Stimulated activated CD8-positive, alpha-beta memory T cell treated with anti-CD3 and anti-CD28 coated beads, Interleukin-12 subunit alpha, Interleukin-12 subunit beta, amount 100 ng/mL, for 24 hours (primary cell): ENCODE measurements around the gene NTM.

Source experiments
- DNase-seq: peaks from one replicate; pipeline ENCODE4 v3.0.0-alpha.2; 2020; ENCODE audit errors: extremely low read depth

NTM gene

GRCh38 chr11:132211479-132211878 is 841.1 kb downstream of the NTM start:
- DNase-seq: no peak

DNA sequence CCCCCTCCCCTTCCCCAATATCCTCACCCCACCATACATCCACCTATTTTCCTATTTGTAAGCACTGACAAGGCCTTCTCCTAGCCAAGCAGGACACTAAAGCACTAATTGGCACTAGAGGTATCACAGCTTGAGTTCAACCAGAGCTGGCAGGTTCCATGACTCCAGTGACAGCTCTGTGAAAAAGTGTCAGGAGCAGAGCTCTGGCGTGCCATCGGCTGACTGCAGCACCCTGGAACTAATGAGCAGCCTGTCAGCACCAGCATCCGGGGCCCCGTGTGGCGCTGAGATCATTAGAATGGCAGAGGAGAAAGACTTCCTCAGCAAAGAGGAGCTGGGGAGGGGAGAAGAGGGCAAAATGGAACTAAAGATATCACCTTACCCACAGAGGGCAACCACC is 847.4 kb downstream of the NTM start:
- no peak for DNase-seq

- no peak for DNase-seq
Measured at GRCh38 chr11:132220474-132220873, 850.1 kb downstream of the NTM start.

GRCh38 chr11:132222345-132222744 is 851.9 kb downstream of the NTM start:
- DNase-seq: no peak

GRCh38 chr11:132226522-132226921 is 856.1 kb downstream of the NTM start:
- DNase-seq: no peak

- DNase-seq: no peak
Measured at GRCh38 chr11:132228746-132229325, 858.4 kb downstream of the NTM start.

DNA sequence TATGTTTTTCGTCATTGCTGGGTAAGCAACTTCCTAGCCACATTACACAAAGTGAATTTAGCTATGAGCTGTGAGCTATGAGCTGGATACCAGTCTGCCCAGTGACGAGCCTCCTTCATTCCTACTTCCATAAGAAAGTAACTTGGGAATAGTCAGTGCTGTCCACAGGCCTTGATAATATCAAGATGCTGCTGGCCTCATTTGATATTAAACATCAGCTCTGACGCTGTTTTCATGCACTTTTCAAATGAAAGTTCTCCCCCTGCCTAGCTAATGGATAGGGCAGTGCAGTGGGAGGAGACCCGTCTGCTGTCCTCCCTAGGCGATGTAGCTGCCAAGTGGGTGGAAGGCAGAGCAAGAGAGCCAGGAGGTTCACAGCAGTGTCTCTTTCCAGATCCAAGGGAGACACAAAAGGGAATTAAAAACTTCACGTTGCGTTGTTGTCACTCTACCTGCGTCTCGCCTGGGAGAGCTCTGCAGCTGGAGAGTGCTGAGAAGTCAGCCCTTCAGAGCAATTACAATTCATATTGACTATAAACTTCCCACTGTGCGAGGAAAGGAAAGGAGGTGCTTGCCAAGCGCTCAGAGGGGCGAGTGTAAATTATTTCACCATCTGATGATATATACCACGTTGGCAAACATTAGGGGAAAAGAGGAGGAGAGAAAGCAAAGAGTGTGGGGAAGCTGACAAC is 861.4 kb downstream of the NTM start:
- no peak for DNase-seq

- no peak for DNase-seq
Measured at GRCh38 chr11:132234878-132235277, 864.5 kb downstream of the NTM start.

GRCh38 chr11:132237781-132238180 is 867.4 kb downstream of the NTM start:
- no peak for DNase-seq

DNA sequence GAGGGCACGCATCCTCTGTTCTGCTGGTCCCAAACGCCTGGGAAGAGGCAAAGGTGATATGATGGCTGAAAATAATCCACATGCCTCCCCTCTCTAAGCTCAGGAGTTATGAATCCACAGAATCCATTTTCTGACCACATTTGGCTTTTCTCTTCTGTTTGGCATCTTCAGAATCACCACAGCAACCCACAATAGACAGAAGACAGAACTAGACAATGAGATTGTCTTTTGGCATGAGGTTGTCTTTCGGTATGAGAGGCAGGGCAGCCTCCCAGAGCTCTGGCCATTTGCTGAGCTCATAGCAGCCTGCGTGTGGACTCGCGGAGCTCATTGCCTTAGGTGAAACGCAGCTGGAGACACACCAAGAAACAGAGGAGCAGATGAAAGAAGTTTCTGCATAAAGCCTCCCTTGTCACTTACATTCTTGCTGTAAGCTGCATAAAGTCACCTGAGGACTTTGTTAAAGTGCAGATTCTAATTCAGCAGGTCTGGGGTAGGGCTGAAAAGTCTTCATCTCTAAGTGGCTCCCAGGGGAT is 868.0 kb downstream of the NTM start:
- no peak for DNase-seq

- DNase-seq: no peak
Measured at GRCh38 chr11:132240374-132240773, 870.0 kb downstream of the NTM start.

DNA sequence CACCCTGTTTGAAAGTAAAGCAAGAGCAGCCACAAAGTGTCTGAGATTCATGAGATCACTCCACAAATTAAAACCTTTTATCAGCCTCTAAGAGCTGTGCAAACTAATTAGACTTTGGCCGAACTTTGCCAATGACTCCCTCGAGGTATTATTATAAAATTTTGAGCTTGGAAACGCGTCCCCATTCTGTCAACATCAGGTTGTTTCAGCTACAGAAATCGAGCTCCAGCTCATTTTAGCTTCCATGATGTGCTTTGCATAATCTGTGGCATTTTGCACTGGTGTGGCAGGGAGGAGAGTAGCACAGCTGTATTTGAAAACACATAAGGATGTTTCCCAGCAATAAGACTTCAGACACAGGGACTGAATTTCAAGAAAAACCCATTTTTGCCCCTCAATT is 872.2 kb downstream of the NTM start:
- no peak for DNase-seq

DNA sequence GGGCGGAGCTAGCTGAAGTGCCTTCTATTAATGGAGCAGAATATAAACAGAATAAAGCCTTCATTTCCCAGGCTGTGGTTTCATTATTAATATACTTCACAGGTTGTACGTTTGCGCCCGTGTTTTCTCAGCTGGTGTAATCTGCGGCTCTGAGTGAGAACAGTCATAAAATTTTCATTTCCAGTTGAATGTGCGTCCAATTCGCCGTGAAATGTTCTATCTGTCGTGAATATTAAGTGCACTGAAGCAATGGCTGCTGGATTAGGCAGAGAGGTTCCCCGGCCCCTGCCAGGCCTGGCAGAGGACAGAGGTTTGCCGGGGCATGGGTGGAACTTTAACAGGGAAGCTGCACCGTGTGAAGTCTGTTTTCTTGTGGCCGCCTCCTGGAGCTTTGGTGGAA is 874.4 kb downstream of the NTM start:
- DNase-seq: no peak

DNA sequence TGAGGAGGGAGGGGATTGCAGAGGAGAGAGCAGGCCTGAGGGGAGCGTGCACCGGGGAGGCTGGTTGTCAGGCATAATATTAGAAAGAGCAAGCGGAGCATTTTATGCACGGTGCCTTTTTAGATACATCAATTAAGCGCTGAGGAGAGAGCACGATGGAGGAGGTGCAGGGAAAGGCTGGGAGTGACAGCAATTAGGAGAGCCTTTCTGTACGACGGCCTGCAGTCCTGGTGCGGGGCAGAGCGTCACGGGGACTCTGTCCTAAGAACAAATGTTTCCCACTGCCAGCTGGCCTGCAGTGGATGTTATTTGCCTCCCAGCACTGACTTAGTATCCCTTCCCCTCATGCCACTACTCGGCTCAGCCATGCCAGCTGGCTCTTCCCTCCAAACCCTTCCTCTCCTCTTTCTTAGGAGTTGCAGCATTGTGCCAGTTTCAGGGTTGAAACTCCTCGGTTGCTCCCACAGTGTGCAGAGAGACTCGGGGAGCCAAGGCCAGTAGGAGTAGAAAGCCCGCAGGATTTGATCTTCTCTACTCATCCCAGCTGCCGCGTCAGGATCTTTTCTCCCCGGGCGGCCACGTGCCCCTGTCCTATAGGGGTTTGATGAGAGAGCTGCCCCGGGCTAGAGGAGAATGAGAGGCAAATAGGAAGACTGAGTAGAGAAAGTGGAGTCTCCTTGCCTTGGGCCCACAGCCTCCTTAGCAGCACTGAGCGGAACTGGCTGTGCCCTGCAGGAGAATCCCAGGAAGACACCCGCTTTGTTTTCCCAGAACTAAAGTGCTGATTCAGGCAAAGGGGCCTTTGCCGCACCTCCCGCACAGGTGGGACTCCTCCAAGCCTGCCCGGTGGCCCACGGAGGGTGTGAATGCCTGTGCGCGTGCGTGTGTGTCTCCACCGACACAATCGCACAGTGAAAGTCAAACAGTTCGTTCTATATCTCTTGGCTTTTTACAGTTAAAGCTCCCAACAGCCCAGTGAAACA is 875.3 kb downstream of the NTM start:
- no peak for DNase-seq

GRCh38 chr11:132248580-132248979 is 878.2 kb downstream of the NTM start:
- DNase-seq: no peak

- no peak for DNase-seq
Measured at GRCh38 chr11:132249256-132249655, 878.8 kb downstream of the NTM start.

DNA sequence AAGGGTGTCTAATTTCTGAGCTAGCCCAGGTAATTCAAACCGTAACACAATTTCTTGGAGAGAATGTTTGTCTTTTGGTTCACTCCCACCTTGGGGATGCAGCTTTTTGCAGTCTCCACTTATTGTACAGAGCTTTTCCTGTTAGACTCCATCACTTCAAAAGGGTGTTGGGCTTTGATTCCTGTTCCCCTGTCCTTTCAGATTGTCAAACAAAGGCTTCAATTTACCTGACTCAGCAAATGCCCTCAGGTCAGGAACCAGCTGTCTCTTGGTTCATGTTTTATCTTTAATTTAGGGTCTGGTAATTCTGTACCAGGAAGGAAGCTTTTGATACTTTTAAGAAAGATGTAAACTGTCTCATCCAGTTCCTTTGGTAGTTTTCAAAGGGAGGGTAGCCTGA is 880.6 kb downstream of the NTM start:
- no peak for DNase-seq

DNA sequence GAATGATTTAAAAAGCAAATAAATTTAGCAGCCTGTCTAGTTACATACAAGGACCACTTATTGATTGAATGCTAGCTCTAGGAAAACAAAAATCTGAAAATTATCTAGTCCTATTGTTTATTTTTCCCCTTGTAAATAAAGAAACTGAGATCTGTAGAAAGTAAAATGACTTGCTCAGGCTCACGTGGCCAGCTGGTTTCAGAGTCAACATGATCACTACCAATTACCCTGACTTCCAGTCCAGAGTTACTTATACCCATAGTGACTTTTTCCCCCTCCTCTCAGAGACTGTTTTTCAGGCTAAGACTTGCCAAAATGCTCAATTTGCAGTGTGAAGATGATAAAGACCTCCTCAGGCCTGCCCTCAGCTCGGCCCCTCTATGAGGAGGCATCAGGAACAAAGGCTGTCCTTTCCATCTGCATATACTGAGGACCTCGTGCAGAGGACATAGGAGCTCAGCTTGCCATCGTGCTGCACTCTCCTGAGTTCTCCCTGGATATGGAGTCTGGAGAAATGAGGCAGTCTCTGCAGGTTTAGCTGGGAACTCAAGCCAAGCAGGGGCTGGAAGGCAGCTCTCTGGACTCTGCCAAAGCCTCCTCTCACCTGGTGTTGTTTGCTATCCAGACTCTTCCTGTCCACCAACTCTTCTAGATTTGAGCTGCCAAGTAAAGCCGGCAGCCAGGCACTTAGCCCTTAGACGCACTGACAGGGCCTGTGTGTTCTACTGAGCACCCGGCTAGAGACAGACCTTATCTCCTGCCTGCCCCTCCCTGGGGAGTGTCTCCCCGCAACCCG is 883.3 kb downstream of the NTM start:
- DNase-seq: no peak

DNA sequence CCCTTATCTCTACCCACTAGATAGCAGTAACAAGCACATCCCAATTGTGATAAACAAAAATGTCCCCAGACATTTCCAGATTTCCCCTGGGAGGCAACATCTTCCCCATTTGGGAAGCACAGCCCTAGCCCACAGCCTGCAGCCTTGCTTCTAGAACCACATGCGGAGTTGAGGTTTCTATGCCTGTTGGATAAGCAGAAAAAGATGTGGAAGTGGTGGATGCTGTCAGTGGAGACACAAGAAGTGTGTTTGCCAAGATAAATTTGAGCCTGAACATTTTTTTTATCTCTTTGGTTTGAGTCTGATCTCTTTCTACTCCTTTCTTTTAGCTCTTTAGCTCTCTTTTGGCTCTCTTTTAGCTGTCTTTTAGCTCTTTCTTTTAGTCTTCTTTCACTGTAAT is 884.5 kb downstream of the NTM start:
- DNase-seq: no peak

GRCh38 chr11:132256528-132257279 is 886.3 kb downstream of the NTM start:
- DNase-seq: no peak

GRCh38 chr11:132257871-132258270 is 887.5 kb downstream of the NTM start:
- no peak for DNase-seq
